Measurements from ENCODE around the gene DHRS2. TPM values are rescaled to one million over a fixed set of nuclear protein-coding genes. Genes with fewer than 3 reads are reported as not detected.

The DHRS2 gene
- total and polyA plus RNA-seq, 2 of the 13 experiments (the other 11 are each of a cell fraction or from before 2014, with no cell fraction given), result 1,621 to 3,021 TPM

DNA sequence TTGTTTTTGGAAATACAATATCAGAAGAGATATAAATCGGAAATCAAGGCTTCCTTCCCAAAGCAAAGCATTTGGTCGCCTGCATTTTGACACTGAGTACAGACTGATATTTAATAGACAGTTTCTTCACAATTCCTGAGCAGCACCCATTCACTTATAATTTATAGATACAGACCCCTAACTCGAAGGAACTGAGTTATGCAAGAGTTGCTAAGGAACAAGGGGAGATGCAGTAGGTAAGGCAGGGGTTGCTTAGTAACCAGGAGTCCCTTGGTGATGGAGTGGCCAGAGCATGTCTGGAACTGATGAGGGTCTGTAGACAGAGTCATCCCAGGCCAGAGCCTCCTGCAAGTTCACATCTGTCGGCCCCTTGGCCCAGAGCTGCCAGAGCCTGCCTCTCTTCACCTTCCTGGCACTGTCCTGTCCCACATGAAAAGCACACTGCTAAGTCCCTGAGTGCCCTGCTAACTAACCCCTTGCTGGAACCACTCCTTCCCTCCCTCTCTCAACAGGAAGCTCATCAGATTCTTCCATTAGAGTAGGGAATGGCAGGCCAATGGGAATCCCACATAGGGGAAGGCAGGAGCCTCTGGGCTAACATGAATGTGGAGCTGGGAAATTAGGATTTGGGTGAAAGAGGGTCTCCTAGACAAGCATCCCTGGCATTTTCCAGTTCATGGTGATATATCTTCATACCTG lies 3.6 kb upstream of the DHRS2 start (continued):
- TF ChIP-seq, protein P1, sequence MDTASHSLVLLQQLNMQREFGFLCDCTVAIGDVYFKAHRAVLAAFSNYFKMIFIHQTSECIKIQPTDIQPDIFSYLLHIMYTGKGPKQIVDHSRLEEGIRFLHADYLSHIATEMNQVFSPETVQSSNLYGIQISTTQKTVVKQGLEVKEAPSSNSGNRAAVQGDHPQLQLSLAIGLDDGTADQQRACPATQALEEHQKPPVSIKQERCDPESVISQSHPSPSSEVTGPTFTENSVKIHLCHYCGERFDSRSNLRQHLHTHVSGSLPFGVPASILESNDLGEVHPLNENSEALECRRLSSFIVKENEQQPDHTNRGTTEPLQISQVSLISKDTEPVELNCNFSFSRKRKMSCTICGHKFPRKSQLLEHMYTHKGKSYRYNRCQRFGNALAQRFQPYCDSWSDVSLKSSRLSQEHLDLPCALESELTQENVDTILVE (CRISPR knock-in tag; IDR thresholded peaks at IDR 0.05), result no peak; the same call in 1 of the 2 replicates
- TF ChIP-seq ZNF761 (CRISPR knock-in tag; conservative IDR thresholded peaks at IDR 0.05) (no peak), TCF12 (IDR thresholded peaks at IDR 0.05) (no peak), TCF12 (CRISPR knock-in tag; IDR thresholded peaks at IDR 0.05) (no peak), ISX (CRISPR knock-in tag; conservative IDR thresholded peaks at IDR 0.05) (no peak), ARNT2 (CRISPR knock-in tag; IDR thresholded peaks at IDR 0.05; ENCODE audit: low read depth) (no peak), RFX3 (CRISPR knock-in tag; IDR thresholded peaks at IDR 0.05) (no peak), SP4 (CRISPR knock-in tag; IDR thresholded peaks at IDR 0.05) (no peak), ZNF7 (CRISPR knock-in tag; IDR thresholded peaks at IDR 0.05) (no peak), SNRNP70 (IDR thresholded peaks at IDR 0.05; ENCODE audit: low read depth, low read length) (no peak), GPN1 (CRISPR knock-in tag; IDR thresholded peaks at IDR 0.05; ENCODE audit: borderline replicate concordance) (peak; percentile 53; the same call in 1 of the 2 replicates), FOXA1 (IDR thresholded peaks at IDR 0.05) (no peak), FOXA1 (CRISPR knock-in tag; IDR thresholded peaks at IDR 0.05) (no peak), POLR2A (IDR thresholded peaks at IDR 0.05; ENCODE audit: insufficient read depth in 1 of 2, low read depth in 2 of 2, low read length in 2 of 2) (no peak), JDP2 (CRISPR knock-in tag; IDR thresholded peaks at IDR 0.05; ENCODE audit: borderline replicate concordance) (no peak), NR2F1 (CRISPR knock-in tag; IDR thresholded peaks at IDR 0.05) (no peak), TEAD3 (CRISPR knock-in tag; optimal IDR thresholded peaks at IDR 0.05; ENCODE audit: borderline replicate concordance) (no peak), ZNF224 (CRISPR knock-in tag; IDR thresholded peaks at IDR 0.05) (no peak), RAD21 (CRISPR knock-in tag; IDR thresholded peaks at IDR 0.05) (no peak), KAT2B (IDR thresholded peaks at IDR 0.05; ENCODE audit: borderline replicate concordance, low read depth, low read length) (no peak), FOXP1 (IDR thresholded peaks at IDR 0.05) (no peak), FOXP1 (CRISPR knock-in tag; IDR thresholded peaks at IDR 0.05) (no peak)
- TF ChIP-seq, protein P2, sequence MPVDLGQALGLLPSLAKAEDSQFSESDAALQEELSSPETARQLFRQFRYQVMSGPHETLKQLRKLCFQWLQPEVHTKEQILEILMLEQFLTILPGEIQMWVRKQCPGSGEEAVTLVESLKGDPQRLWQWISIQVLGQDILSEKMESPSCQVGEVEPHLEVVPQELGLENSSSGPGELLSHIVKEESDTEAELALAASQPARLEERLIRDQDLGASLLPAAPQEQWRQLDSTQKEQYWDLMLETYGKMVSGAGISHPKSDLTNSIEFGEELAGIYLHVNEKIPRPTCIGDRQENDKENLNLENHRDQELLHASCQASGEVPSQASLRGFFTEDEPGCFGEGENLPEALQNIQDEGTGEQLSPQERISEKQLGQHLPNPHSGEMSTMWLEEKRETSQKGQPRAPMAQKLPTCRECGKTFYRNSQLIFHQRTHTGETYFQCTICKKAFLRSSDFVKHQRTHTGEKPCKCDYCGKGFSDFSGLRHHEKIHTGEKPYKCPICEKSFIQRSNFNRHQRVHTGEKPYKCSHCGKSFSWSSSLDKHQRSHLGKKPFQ (CRISPR knock-in tag; IDR thresholded peaks at IDR 0.05; ENCODE audit: insufficient replicate concordance), result no peak
- TF ChIP-seq, protein P3, sequence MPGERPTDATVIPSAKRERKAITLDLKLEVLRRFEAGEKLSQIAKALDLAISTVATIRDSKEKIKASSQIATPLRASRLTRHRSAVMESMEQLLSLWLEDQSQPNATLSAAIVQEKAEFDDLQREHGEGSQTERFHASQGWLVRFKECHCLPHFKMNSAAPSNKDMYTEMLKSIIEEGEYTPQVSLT (CRISPR knock-in tag; IDR thresholded peaks at IDR 0.05; ENCODE audit: borderline replicate concordance, low read depth), result no peak
- TF ChIP-seq, protein P4, sequence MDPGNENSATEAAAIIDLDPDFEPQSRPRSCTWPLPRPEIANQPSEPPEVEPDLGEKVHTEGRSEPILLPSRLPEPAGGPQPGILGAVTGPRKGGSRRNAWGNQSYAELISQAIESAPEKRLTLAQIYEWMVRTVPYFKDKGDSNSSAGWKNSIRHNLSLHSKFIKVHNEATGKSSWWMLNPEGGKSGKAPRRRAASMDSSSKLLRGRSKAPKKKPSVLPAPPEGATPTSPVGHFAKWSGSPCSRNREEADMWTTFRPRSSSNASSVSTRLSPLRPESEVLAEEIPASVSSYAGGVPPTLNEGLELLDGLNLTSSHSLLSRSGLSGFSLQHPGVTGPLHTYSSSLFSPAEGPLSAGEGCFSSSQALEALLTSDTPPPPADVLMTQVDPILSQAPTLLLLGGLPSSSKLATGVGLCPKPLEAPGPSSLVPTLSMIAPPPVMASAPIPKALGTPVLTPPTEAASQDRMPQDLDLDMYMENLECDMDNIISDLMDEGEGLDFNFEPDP (CRISPR knock-in tag; conservative IDR thresholded peaks at IDR 0.05), result peak; percentile 90; the same call in 1 of the 2 replicates
- TF ChIP-seq, protein P5, sequence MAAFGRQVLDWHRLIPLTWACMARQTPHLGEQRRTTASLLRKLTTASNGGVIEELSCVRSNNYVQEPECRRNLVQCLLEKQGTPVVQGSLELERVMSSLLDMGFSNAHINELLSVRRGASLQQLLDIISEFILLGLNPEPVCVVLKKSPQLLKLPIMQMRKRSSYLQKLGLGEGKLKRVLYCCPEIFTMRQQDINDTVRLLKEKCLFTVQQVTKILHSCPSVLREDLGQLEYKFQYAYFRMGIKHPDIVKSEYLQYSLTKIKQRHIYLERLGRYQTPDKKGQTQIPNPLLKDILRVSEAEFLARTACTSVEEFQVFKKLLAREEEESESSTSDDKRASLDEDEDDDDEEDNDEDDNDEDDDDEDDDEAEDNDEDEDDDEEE (CRISPR knock-in tag; IDR thresholded peaks at IDR 0.05), result no peak

Data from HepG2 (cell line).